Measurements from ENCODE around the gene FEZ2.
A peak's percentile ranks its signal among the peaks of the same experiment; 100 is the strongest.

Gene FEZ2

DNA sequence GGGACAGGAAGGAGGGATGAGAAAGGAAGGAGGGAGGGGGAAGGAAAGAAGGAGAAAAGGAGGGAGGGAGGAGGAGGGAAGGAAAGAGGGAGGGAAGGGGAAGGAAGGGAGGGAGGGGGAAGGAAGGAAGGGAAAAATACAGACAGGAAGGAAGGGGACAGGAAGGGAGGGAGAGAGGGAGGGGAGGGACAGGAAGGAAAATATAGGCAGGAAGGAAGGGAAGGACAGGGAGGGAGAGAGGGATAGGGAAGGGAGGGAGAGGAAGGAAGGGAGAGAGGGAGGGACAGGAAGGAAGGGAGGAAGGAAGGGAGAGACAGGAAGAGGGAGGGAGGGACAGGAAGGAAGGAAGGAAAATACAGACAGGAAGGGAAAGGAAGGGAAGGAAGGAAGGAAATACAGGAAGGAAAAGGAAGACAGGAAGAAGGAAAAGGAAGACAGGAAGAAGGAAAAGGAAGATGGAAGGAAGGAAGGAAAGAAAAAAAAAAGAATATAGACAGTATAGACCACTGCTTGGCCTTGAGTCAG, 63.6 kb downstream of the FEZ2 start:
- no peak for DNase-seq (ENCODE audit: low read depth, low spot score)

DNA sequence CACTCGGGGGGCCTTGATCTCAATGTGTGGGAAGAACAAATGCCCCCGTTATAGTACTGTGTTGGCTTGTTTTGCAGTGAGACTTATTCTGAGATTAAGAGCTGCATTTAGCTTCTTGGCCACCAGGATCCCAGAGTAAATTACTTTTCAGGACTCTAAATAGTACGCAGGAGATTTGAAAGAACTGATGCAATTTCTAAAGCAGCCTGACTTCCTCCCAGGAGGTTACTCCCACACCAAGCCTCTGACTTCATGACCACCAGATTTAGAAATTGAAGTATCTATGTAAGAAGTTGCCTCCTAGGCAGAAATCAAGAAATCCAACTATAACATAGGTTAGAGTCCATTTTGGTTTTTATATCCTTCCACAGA, 67.0 kb downstream of the FEZ2 start:
- DNase-seq (ENCODE audit: low read depth, low spot score) = no peak

DNA sequence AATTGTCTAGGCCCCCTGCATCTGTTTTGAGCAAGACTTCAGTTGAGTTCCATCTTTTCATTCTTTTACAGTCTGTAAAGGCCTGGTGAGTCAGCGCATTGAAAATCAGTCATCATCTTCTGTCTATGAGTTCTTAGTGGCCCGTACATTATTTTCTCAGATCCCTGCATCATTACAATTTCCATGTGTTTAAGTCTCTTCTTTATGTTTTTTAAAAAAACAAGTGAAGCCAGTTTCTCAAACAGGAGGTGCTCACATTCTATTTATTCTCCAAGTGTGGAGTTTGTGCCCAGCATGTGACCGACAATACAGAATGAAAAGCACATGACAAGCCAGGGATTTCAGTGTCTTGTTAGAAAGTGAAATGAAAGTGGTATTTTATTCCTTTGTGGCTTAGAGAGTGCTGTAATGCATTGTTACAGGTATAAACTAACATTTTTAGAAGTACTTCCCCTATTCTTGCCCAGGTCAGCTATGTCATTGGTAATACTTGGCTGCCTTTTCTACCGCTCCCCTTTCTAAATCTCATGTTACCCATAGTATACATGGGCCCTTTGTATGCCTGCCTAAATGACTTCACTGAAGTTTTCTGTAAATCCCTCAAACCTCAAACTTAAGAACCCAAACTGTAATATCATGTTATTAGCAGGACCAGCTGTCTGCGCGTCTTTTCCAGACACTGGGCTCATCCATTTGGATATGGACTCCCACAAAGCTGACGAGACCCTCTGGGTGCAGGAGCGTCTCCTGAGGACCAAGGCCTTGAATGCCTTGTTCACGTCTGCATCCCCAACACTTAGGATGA, 67.6 kb downstream of the FEZ2 start:
- peak; percentile 58 for DNase-seq (ENCODE audit: low read depth, low spot score)

DNA sequence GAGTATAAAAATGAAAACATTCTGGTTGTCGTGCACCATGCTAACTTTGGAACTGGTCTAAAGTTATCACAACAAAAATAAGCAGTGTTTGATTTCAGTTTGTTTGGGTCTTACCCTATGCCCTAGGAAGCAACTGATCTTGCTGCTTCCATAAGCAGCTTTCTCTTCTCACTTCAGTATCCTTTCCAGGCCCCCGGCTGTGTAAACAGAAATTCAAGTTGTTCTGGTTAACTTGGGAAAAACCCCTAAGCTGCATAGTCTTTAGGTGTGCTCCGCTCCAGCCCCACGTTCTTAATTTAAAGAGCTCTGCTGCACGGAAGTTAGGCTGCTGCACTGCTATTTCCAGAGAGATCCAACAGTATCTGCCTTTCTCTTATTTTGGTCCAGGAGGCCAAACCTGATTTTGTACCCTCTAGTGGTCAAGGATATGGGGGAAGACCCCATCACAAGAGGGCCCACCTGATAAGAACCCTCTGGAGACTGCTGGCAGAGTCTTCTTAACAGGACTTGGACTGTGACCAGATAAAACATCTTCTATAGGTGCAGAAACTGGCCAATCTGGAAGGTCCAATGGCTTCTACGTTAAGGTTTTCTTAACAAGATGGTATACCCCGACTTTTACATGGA, 69.1 kb downstream of the FEZ2 start:
- peak; percentile 37 for DNase-seq (ENCODE audit: low read depth, low spot score)

DNA sequence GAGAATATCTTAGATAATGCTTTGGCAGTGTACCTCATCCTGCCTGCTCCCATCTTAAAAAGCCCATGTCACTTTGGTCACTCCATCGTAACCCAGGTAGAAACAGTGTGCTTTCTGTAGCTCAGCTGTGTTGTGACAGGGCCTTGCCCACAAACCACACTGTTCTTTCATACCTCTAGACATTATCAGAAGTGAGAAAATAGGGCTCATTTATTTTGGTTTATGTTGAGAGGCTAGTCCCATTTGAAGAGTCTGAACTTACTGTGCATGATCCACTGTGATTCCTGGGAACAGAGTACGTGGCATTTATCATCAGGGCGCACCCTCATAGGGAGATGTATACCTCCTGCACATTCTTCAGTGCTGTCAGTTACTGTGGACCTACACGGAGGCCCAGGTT, 69.7 kb downstream of the FEZ2 start:
- DNase-seq (ENCODE audit: low read depth, low spot score) = no peak

DNA sequence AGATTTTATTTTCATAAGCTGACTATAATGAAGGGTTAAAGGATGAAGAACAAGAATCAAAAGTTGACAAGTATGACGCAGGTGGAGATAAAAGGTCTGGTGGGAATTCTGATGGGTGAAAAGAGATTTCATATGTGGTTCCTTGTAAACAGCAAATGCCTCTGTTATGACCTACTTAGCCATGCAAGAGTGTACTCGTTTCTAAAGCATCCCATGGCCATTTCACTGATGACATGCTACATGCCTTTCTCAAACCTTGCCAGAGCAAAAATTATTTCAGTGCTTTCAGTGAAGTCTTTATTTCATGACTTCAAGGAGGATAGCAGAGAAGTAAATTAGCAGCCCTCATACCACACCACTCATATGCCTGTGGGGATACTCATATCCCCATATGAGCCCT, 71.7 kb downstream of the FEZ2 start:
- no peak for DNase-seq (ENCODE audit: low read depth, low spot score)

DNA sequence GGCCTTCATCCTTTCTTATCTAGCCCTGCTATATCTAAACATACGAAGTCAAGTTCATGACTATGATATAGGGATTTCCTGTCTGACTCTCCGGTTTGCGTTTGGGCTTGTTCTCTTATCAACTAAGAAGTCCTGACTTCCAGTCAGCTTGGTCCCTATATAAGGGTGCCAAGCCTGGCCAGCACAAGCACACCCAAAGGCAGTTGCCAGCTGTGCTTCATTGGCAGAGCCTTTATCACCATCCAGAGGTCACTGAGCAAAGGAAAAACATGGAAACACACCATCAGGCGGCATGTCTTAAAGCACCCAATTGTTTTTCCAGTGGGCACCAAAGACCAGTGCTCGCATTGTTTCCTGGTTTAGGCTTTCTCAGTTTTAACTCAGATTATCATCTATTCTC, 72.7 kb downstream of the FEZ2 start:
- DNase-seq (ENCODE audit: low read depth, low spot score) = no peak

DNA sequence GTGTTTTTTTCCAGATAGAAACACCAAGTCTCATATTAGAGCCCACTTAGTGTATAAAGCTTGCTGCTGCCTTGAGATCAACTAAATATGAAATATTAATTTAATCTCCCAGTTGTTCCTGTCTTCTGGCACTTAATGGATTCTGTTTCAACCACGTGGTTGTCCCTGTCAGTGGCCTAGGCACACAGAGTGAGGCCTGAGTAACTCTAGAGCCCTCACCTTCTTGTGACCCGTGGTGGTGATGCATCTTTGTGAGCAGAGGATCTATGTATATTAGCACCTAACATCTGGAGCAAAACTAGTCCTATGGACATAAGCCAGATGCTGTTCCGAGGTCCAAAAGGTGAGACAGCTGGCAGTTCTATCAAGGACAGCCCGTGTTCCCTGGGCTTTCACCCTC, 74.8 kb downstream of the FEZ2 start:
- no peak for DNase-seq (ENCODE audit: low read depth, low spot score)

DNA sequence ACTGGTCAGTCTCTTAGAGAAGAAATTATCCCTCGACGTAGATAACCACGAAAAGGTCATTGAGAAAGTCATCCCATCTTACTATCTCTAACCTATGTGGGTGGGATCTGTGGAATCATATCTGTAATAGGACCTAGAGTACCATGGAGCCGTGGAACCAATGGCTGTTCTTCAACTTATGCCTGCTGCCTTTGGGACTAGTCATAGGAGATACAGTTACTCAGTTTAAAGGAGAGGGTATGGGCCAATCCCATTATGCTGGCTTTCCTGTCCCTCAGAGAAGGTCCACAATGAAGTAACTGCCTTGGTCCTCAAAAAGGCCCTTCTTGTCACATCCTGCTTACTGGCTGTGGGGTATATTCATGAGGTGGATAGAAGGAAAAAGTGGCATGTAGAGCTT, 77.5 kb downstream of the FEZ2 start:
- no peak for DNase-seq (ENCODE audit: low read depth, low spot score)

DNA sequence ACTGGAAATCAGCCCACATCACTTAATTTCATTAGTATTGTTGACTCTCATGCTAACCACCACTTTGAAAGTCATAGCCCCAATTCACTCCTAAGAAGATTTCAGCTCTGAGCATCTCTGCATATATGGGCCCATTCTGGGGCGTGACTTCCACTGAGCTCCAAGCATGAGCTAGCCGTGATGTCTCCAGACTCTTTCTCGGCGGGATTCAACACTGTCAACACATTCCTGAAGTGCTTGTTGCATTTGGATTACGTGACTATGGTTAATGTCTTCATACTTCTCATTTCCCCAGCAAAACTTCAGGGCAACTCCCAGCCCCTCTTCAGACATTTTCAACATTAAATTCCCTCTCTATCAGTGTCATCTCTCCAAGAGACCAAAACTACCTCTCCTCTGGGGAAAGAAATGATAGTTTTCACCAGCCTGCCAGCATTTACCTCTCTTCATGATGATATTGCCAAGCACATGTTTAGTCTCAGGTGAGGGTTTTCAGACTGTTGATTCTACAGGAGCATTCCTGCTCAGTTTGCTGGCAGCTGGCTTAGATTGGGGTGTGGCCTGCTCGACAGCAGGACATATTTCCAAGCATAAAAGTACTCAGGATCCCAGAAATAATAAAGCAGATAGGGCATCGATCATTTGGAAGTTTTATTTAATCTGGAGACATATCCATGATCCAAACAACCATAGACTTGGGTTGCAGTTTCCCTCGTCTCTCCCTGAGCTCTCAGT, 81.7 kb downstream of the FEZ2 start:
- no peak for DNase-seq (ENCODE audit: low read depth, low spot score)

DNA sequence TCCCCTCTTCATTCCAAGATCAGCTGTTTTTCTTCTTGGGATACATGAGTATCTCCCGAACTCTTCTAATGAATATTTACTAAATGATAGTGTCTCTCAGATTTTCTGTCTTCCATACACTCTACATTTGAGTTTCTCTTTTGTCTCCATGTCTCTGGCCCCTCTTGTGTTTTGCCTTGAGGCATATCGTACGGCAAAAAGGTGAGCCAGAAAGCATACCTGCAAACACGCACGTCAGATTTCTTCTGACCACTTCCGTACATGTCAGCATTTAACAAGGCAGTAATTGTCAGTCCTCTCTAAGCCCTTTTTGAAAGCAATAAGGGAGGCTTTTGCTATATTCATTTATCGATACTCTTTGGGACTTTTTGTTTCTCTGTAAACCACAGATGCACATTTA, 82.4 kb downstream of the FEZ2 start:
- DNase-seq (ENCODE audit: low read depth, low spot score) = no peak

DNA sequence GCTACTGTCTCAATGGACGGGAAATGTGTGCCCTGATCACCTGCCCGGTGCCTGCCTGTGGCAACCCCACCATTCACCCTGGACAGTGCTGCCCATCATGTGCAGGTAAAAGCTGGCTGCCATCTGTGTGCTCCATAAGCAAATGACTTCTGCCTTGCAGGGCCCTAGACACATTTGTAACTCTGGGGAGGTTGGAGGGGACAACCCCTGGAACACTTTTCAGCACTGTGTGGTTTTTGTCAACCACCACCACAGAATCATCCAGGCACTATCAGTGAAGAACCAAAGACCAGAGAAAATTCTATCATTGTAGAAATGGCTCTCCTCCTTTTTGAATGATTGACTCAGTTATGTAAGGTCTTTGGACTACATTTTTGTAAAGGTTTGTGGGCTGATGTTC, 84.3 kb downstream of the FEZ2 start:
- no peak for DNase-seq (ENCODE audit: low read depth, low spot score)

DNA sequence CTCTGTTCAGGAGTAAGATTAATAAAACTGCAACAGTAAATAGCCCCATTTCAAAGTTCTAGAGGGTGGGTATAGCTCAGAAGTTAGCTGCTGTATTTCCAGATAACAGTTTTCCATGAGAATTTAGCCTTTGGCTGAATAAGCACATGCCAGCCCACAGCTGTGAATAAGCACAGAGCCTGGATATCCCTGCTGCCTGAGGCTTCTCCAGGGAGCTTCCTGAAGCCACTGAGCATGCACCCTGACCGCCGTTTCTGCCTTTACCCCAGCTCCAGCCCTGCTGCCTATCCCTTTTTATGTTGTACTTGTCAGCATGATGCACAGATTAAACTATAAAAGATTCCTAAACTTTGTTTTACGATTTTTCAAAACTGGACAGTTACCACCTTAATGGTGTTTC, 85.3 kb downstream of the FEZ2 start:
- no peak for DNase-seq (ENCODE audit: low read depth, low spot score)

DNA sequence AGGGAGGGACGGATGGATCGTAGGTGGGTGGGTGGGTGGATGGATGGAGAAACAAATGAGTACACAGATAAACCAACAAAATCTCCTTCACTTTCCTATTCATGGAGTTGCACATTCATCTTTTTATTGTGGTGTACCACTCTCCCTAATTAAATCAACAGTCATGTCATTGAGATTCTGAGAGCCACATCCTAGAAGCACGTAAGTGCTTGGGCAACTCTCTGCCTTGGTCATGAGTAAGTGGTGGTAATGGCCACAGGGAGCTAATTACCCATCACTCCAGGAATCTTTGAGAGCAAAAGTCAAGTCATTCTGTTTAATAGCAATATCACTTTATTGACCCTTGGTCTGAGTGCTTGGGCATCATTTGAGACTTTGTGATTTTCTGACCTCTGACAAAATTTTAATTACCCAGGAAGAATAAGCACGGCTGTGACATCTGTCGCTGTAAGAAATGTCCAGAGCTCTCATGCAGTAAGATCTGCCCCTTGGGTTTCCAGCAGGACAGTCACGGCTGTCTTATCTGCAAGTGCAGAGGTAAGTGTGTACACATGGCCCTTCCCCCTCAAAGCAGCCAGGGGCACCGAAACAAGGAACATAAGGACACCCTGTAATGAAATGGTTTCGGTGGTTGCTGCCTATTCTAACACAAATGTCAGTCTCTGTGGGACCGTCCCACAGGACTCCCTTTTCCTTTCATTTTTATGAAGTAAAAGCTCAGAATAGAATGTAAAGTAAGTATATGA, 85.9 kb downstream of the FEZ2 start:
- no peak for DNase-seq (ENCODE audit: low read depth, low spot score)

DNA sequence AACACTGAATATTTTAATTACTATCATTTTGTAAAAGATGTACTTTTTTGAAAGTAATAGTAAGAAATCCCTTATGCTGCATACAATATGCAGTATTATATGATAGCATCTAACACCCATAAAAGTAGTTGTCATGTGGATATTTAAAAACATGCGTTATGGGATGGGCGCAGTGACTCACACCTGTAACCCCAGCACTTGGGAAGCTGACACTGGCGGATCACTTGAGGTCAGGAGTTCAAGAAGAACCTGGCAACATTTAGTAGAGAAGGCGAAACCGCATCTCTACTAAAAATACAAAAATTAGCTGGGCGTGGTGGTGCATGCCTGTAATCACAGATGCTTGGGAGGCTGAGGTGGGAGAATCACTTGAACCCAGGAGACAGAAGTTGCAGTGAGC, 88.9 kb downstream of the FEZ2 start:
- DNase-seq (ENCODE audit: low read depth, low spot score) = no peak

DNA sequence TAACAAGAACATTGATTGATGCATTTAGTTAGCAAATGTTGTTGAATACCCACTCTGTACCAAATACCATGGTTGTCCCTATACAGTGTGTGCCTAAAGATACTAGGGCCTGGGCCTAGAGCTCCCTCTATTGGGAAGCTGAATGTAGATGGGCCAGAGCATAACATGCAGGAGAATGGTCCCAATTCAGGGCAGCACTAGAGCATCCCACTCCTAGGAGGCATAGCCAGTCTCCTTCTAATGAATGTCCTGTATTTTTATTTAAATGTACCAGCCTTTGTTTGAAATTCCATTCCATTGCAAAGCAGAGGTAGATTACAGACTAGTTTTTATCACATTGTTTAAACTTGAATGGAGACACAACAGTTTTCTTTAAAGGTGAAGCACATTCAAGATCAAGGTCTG, 90.6 kb downstream of the FEZ2 start:
- no peak for DNase-seq (ENCODE audit: low read depth, low spot score)

Measured in smooth muscle cell of the brain vasculature (primary cell).